GM21576 (cell line): ENCODE data around the gene SRMS.

ENCODE experiments used
- ATAC-seq: cut with Tn5 transposase; IDR thresholded peaks from one replicate; pipeline ENCODE4 v1.9.1; 2021; ENCODE audit warnings: mild to moderate bottlenecking, moderate library complexity; ENCODE audit not compliant: unreplicated experiment

The SRMS gene

GRCh38 chr20:63553933-63554290 is 6.4 kb upstream of the SRMS start, which contains the start of gene FNDC11:
TSS of gene FNDC11 (plus strand) at chr20:63554159. CDS start at chr20:63555664, 1,505 bp downstream.
- ATAC-seq = peak; percentile 28

GRCh38 chr20:63553251-63553932 is 5.8 kb upstream of the SRMS start:
- ATAC-seq = peak; percentile 33

GRCh38 chr20:63552481-63553249 is 5.1 kb upstream of the SRMS start:
- peak; percentile 43 for ATAC-seq

GRCh38 chr20:63551068-63551467 is 3.5 kb upstream of the SRMS start:
- no peak for ATAC-seq

- no peak for ATAC-seq
Measured at GRCh38 chr20:63549679-63550282, 2.2 kb upstream of the SRMS start.

- no peak for ATAC-seq
Measured at GRCh38 chr20:63549019-63549418, 1.5 kb upstream of the SRMS start.

- ATAC-seq = no peak
Measured at GRCh38 chr20:63548542-63548941, 993 bp upstream of the SRMS start.

GRCh38 chr20:63546956-63547724 is 409 bp downstream of the SRMS start:
- ATAC-seq = no peak

- no peak for ATAC-seq
Measured at GRCh38 chr20:63546256-63546955, 1.1 kb downstream of the SRMS start.

GRCh38 chr20:63545814-63546213 is 1.7 kb downstream of the SRMS start:
- no peak for ATAC-seq

- ATAC-seq = no peak
Measured at GRCh38 chr20:63544958-63545516, 2.5 kb downstream of the SRMS start.

GRCh38 chr20:63544241-63544957 is 3.1 kb downstream of the SRMS start:
- no peak for ATAC-seq

GRCh38 chr20:63543733-63544132 is 3.8 kb downstream of the SRMS start:
- ATAC-seq = no peak

- ATAC-seq = no peak
Measured at GRCh38 chr20:63543131-63543530, 4.4 kb downstream of the SRMS start.

GRCh38 chr20:63542696-63543095 is 4.9 kb downstream of the SRMS start:
- no peak for ATAC-seq

- ATAC-seq = no peak
Measured at GRCh38 chr20:63542031-63542559, 5.5 kb downstream of the SRMS start.

- ATAC-seq = no peak
Measured at GRCh38 chr20:63541371-63541770, 6.2 kb downstream of the SRMS start.

GRCh38 chr20:63540417-63541186 is 6.9 kb downstream of the SRMS start:
- ATAC-seq = no peak
